Astrocyte (in vitro differentiated cells and primary cell): ENCODE measurements around the gene PLAGL2. TPM values are rescaled to one million over a fixed set of nuclear protein-coding genes. Genes with fewer than 3 reads are reported as not detected.

Source experiments
- DNase-seq: peaks from one replicate; pipeline ENCODE4 v3.0.0-alpha.2; 2010; ENCODE audit warnings: low read depth
- FAIRE-seq: peaks from 2 replicates; lab custom pipeline; 2011; peaks lifted over from hg19 to GRCh38; lab: Jason Lieb, UNC
- H2AFZ ChIP-seq: 2 replicates; pipeline ENCODE4 v1.6.0; 2012; ENCODE audit warnings: low read depth, low read length, inconsistent platforms
- H3K27ac ChIP-seq: 2 replicates; pipeline ENCODE4 v1.5.1; 2011; ENCODE audit warnings: low read depth, low read length, inconsistent platforms
- H3K27me3 ChIP-seq: 2 replicates; pipeline ENCODE4 v1.6.0; 2011; ENCODE audit warnings: low read length, inconsistent platforms; ENCODE audit not compliant: insufficient read depth
- H3K36me3 ChIP-seq: 2 replicates; pipeline ENCODE4 v1.5.1; 2011; ENCODE audit warnings: low read length, inconsistent platforms; ENCODE audit not compliant: insufficient read depth
- H3K4me1 ChIP-seq: 2 replicates; pipeline ENCODE4 v1.5.1; 2011; ENCODE audit warnings: low read length, inconsistent platforms; ENCODE audit not compliant: insufficient read depth
- H3K4me2 ChIP-seq: 2 replicates; pipeline ENCODE4 v1.6.0; 2012; ENCODE audit warnings: low read length, inconsistent platforms
- H3K4me3 ChIP-seq: 2 replicates; pipeline ENCODE4 v1.5.1; 2011; ENCODE audit warnings: low read depth, mild to moderate bottlenecking, low read length, inconsistent platforms; ENCODE audit not compliant: insufficient read depth
- H3K79me2 ChIP-seq: 2 replicates; pipeline ENCODE4 v1.6.0; 2012; ENCODE audit warnings: mild to moderate bottlenecking, low read length, inconsistent platforms; ENCODE audit not compliant: insufficient read depth
- H3K9ac ChIP-seq: 2 replicates; pipeline ENCODE4 v1.6.0; 2012; ENCODE audit warnings: mild to moderate bottlenecking, low read length, inconsistent platforms
- H3K9me3 ChIP-seq: 2 replicates; pipeline ENCODE4 v1.5.1; 2012; ENCODE audit warnings: low read depth, mild to moderate bottlenecking, low read length, inconsistent platforms; ENCODE audit not compliant: insufficient read depth
- H4K20me1 ChIP-seq: 2 replicates; pipeline ENCODE4 v1.6.0; 2012; ENCODE audit warnings: low read length, inconsistent platforms; ENCODE audit not compliant: insufficient read depth
- H3K27ac Mint-ChIP-seq: one replicate; pipeline ENCODE4 v1.8.0; 2021; ENCODE audit warnings: mild to moderate bottlenecking, mixed read lengths; ENCODE audit not compliant: unreplicated experiment
- H3K27me3 Mint-ChIP-seq: one replicate; pipeline ENCODE4 v1.8.0; 2021; ENCODE audit warnings: low read depth, mixed read lengths; ENCODE audit not compliant: unreplicated experiment
- H3K36me3 Mint-ChIP-seq: one replicate; pipeline ENCODE4 v1.8.0; 2021; ENCODE audit warnings: low read depth, mixed read lengths; ENCODE audit not compliant: unreplicated experiment
- H3K4me1 Mint-ChIP-seq: one replicate; pipeline ENCODE4 v1.8.0; 2021; ENCODE audit warnings: low read depth, mixed read lengths; ENCODE audit not compliant: unreplicated experiment
- H3K4me3 Mint-ChIP-seq: one replicate; pipeline ENCODE4 v1.8.0; 2021; ENCODE audit warnings: mild to moderate bottlenecking, moderate library complexity, mixed read lengths; ENCODE audit not compliant: unreplicated experiment
- H3K9me3 Mint-ChIP-seq: one replicate; pipeline ENCODE4 v1.8.0; 2021; ENCODE audit warnings: mild to moderate bottlenecking, mixed read lengths; ENCODE audit not compliant: unreplicated experiment
- CTCF ChIP-seq: IDR thresholded peaks from 2 replicates; pipeline ENCODE4 v1.5.1; 2011; ENCODE audit warnings: low read depth, mild to moderate bottlenecking, inconsistent platforms, low read length, moderate library complexity; ENCODE audit not compliant: insufficient read depth
- EZH2 ChIP-seq: IDR thresholded peaks from 2 replicates; pipeline ENCODE4 v1.6.1; 2012; ENCODE audit warnings: mild to moderate bottlenecking, low read length, inconsistent platforms; ENCODE audit not compliant: insufficient read depth
- total RNA-seq: library from RNA; stranded (reverse); gene quantifications from 2 replicates; pipeline ENCODE4 v1.2.1, GENCODE V29; 2021

The PLAGL2 gene
- total RNA-seq, 1 donor from 2014 or later: 15.3 TPM

GRCh38 chr20:32234135-32234808, 26.7 kb upstream of the PLAGL2 start:
- H3K36me3 ChIP-seq: peaks cover 18% of the 10 kb centered on the region
- no peak overlapping the region for H2AFZ ChIP-seq
- TF ChIP-seq CTCF (no peak), EZH2 (no peak)
- Mint-ChIP-seq H3K4me1 (peaks cover 11% of the 10 kb centered on the region), H3K9me3 (no peaks in the 10 kb centered on the region), H3K27me3 (no peaks in the 10 kb centered on the region), H3K36me3 (peaks cover 30% of the 10 kb centered on the region), H3K4me3 (no peak overlapping the region), H3K27ac (no peak overlapping the region)
- no peaks in the 10 kb centered on the region for H3K9me3 ChIP-seq
- H3K79me2 ChIP-seq: no peaks in the 10 kb centered on the region
- H4K20me1 ChIP-seq: peaks cover 3% of the 10 kb centered on the region
- H3K27me3 ChIP-seq: no peaks in the 10 kb centered on the region
- H3K4me1 ChIP-seq: no peaks in the 10 kb centered on the region
- H3K4me3 ChIP-seq: no peak overlapping the region
- H3K27ac ChIP-seq: no peak overlapping the region
- no peak overlapping the region for H3K9ac ChIP-seq
- DNase-seq (no peak), FAIRE-seq (no peak)
- no peak overlapping the region for H3K4me2 ChIP-seq

GRCh38 chr20:32233286-32233685, 25.7 kb upstream of the PLAGL2 start:
- DNase-seq: no peak
- Mint-ChIP-seq H3K9me3 (no peaks in the 10 kb centered on the region), H3K36me3 (peaks cover 31% of the 10 kb centered on the region), H3K4me1 (peaks cover 16% of the 10 kb centered on the region), H3K4me3 (no peak overlapping the region), H3K27ac (no peak overlapping the region), H3K27me3 (no peaks in the 10 kb centered on the region)
- no peaks in the 10 kb centered on the region for H3K9me3 ChIP-seq
- no peaks in the 10 kb centered on the region for H3K4me1 ChIP-seq
- H3K27ac ChIP-seq: no peak overlapping the region
- no peak overlapping the region for H2AFZ ChIP-seq
- TF ChIP-seq EZH2: no peak
- TF ChIP-seq CTCF: no peak
- no peaks in the 10 kb centered on the region for H3K27me3 ChIP-seq
- peaks cover 3% of the 10 kb centered on the region for H4K20me1 ChIP-seq
- no peak overlapping the region for H3K4me2 ChIP-seq
- H3K36me3 ChIP-seq: peaks cover 22% of the 10 kb centered on the region
- H3K9ac ChIP-seq: no peak overlapping the region
- H3K79me2 ChIP-seq: no peaks in the 10 kb centered on the region
- H3K4me3 ChIP-seq: no peak overlapping the region
- FAIRE-seq: no peak

GRCh38 chr20:32232326-32232886, 24.9 kb upstream of the PLAGL2 start:
- TF ChIP-seq EZH2 (no peak), CTCF (no peak)
- H3K27ac Mint-ChIP-seq: no peak overlapping the region
- no peaks in the 10 kb centered on the region for H3K9me3 Mint-ChIP-seq
- H3K4me3 ChIP-seq: no peak overlapping the region
- H3K27ac ChIP-seq: no peak overlapping the region
- no peak overlapping the region for H3K9ac ChIP-seq
- no peak overlapping the region for H2AFZ ChIP-seq
- FAIRE-seq: no peak
- DNase-seq: no peak
- no peaks in the 10 kb centered on the region for H3K9me3 ChIP-seq
- peaks cover 3% of the 10 kb centered on the region for H4K20me1 ChIP-seq
- no peaks in the 10 kb centered on the region for H3K79me2 ChIP-seq
- H3K4me2 ChIP-seq: no peak overlapping the region
- no peak overlapping the region for H3K4me3 Mint-ChIP-seq
- H3K36me3 ChIP-seq: peaks cover 25% of the 10 kb centered on the region
- H3K36me3 Mint-ChIP-seq: peaks cover 31% of the 10 kb centered on the region
- peaks cover 16% of the 10 kb centered on the region for H3K4me1 Mint-ChIP-seq
- H3K4me1 ChIP-seq: no peaks in the 10 kb centered on the region
- no peaks in the 10 kb centered on the region for H3K27me3 ChIP-seq
- no peaks in the 10 kb centered on the region for H3K27me3 Mint-ChIP-seq
